GM19035 (cell line): Measurements from ENCODE around the gene ADAMTSL5.
"Not testable (repeated sequence)": the region's sequence is repeated elsewhere in the genome, so short reads cannot be mapped to it uniquely, and the experiment has no call there.

Experiments
- ATAC-seq: cut with Tn5 transposase; IDR thresholded peaks from one replicate; pipeline ENCODE4 v1.9.1; 2021; ENCODE audit not compliant: unreplicated experiment

ADAMTSL5 gene

GRCh38 chr19:1481893-1482360, 30.9 kb downstream of the ADAMTSL5 start:
- ATAC-seq, result no peak

- ATAC-seq, result no peak
These were observed 31.5 kb downstream of the ADAMTSL5 start for GRCh38 chr19:1481224-1481892.

- ATAC-seq, result peak; percentile 87
These were observed 33.7 kb downstream of the ADAMTSL5 start, which contains the start of gene C19orf25 for GRCh38 chr19:1478934-1479707. Gene C19orf25, minus strand, starts transcription at chr19:1479215. Its CDS starts 312 bp downstream, at chr19:1478903.

GRCh38 chr19:1477056-1477455, 35.8 kb downstream of the ADAMTSL5 start:
- ATAC-seq, result not testable (repeated sequence)

- no peak for ATAC-seq
These were observed 36.9 kb downstream of the ADAMTSL5 start for GRCh38 chr19:1475751-1476437.

- ATAC-seq, result no peak
These were observed 38.0 kb downstream of the ADAMTSL5 start for GRCh38 chr19:1474765-1475351.

GRCh38 chr19:1474011-1474764, 38.6 kb downstream of the ADAMTSL5 start:
- no peak for ATAC-seq

- no peak for ATAC-seq
These were observed 39.6 kb downstream of the ADAMTSL5 start for GRCh38 chr19:1473085-1473851.

- ATAC-seq, result no peak
These were observed 40.4 kb downstream of the ADAMTSL5 start for GRCh38 chr19:1472231-1473084.

- no peak for ATAC-seq
These were observed 41.2 kb downstream of the ADAMTSL5 start for GRCh38 chr19:1471515-1472160.

GRCh38 chr19:1471010-1471514, 41.8 kb downstream of the ADAMTSL5 start:
- no peak for ATAC-seq

GRCh38 chr19:1470305-1471009, 42.4 kb downstream of the ADAMTSL5 start:
- ATAC-seq, result no peak

- no peak for ATAC-seq
These were observed 42.8 kb downstream of the ADAMTSL5 start for GRCh38 chr19:1470055-1470304.

- no peak for ATAC-seq
These were observed 43.4 kb downstream of the ADAMTSL5 start for GRCh38 chr19:1469255-1470054.

- no peak for ATAC-seq
These were observed 44.0 kb downstream of the ADAMTSL5 start for GRCh38 chr19:1468821-1469254.

- no peak for ATAC-seq
These were observed 44.5 kb downstream of the ADAMTSL5 start for GRCh38 chr19:1468274-1468820.
